Purkinje cell (primary cell): ENCODE measurements around the gene RSPH1. TPM values are rescaled to one million over a fixed set of nuclear protein-coding genes. Genes with fewer than 3 reads are reported as not detected.

ENCODE experiments used
- polyA plus RNA-seq: library from polyadenylated mRNA; unstranded; fragments of >200 nt; fragmentation: Nextera tagmentation; gene quantifications from 2 replicates; pipeline ENCODE4 v1.2.1, GENCODE V29; 2014

Gene RSPH1
- polyA plus RNA-seq = 1.9 and 3.2 TPM in 2 replicates

GRCh38 chr21:42496120-42496838 is at the start of gene RSPH1:
Gene RSPH1, minus strand, starts transcription at chr21:42496224. Its CDS starts 38 bp downstream, at chr21:42496186.

GRCh38 chr21:42513151-42513984 is 17.3 kb upstream of the RSPH1 start, which contains the start of gene SLC37A1:
Gene SLC37A1, plus strand, starts transcription at chr21:42513852. Its CDS starts 4,603 bp downstream, at chr21:42518455.

Other genes with a start within 250 kb of the RSPH1 start
- not detected in 2 replicates for gene TFF3, start 180.8 kb downstream of the RSPH1 start, polyA plus RNA-seq
- gene TFF2, start 145.2 kb downstream of the RSPH1 start, polyA plus RNA-seq = not detected in 2 replicates
- not detected in 2 replicates for gene TFF1, start 129.7 kb downstream of the RSPH1 start, polyA plus RNA-seq
- gene TMPRSS3, start 100.2 kb downstream of the RSPH1 start, polyA plus RNA-seq = 3.0 and 5.2 TPM in 2 replicates
- 0.50 TPM in 1 of 2 replicates, not detected in the other for gene UBASH3A, start 92.3 kb downstream of the RSPH1 start, polyA plus RNA-seq
- gene SLC37A1, start 17.6 kb upstream of the RSPH1 start, polyA plus RNA-seq = 8.6 and 18.5 TPM in 2 replicates
- 73.8 and 97.9 TPM in 2 replicates for gene PDE9A, start 157.4 kb upstream of the RSPH1 start, polyA plus RNA-seq